ENCODE measurements around the gene MTCH1. TPM values are rescaled to one million over a fixed set of nuclear protein-coding genes. Genes with fewer than 3 reads are reported as not detected.

Gene MTCH1
- total and polyA plus RNA-seq, 10 of the 15 experiments (the other 5 are each of a cell fraction or from before 2014, with no cell fraction given), result 7.2 to 128 (median 85.2) TPM

GRCh38 chr6:36959555-36960250 lies 26.3 kb downstream of the MTCH1 start:
- no peaks in the 10 kb centered on the region for H3K79me2 ChIP-seq (ENCODE audit: control insufficient read depth, insufficient read depth, low read length)
- peaks cover 14% of the 10 kb centered on the region for H3K4me1 ChIP-seq (ENCODE audit: control insufficient read depth, insufficient read depth, low read length)
- H3K9ac ChIP-seq (ENCODE audit: control insufficient read depth, insufficient read depth, low read length), result no peak overlapping the region
- H3K4me3 ChIP-seq, result no peak overlapping the region
- no peaks in the 10 kb centered on the region for H3K9me3 ChIP-seq (replicated peaks; ENCODE audit: control insufficient read depth, insufficient read depth, low read length)
- H2AFZ ChIP-seq (ENCODE audit: control insufficient read depth, low read depth, low read length), result no peak overlapping the region
- no peak overlapping the region for H3K27ac ChIP-seq (ENCODE audit: control insufficient read depth, insufficient read depth)
- SMC1A ChIA-PET (ENCODE audit: uncharacterized antibody, unreplicated experiment), result no interaction called here
- no peaks in the 10 kb centered on the region for H3K36me3 ChIP-seq (ENCODE audit: control insufficient read depth in 2 of 2, insufficient read depth in 2 of 2, low read length in 1 of 2)
- ATAC-seq (no peak), DNase-seq (ENCODE audit: low read depth, low spot score) (no peak), FAIRE-seq (no peak)
- RAD21 ChIA-PET (ENCODE audit: unreplicated experiment), result interaction anchor here (1.3 kb wide), 1 partner anchor 58 kb away, joined by 4 read pairs; no protein-coding TSS in a partner anchor
- no peaks in the 10 kb centered on the region for H4K20me1 ChIP-seq (ENCODE audit: control insufficient read depth, insufficient read depth)
- no peak overlapping the region for H3K4me2 ChIP-seq (ENCODE audit: control insufficient read depth, insufficient read depth)
- 80% methylated on average over 17 of the region's 17 CpGs for WGBS (ENCODE audit: insufficient coverage, insufficient replicate concordance, low lambda C conversion rate, missing lambda C conversion rate)
- intact Hi-C loops (cut with micrococcal nuclease; ENCODE audit: unreplicated experiment) (no loop called here), in situ Hi-C loops (cut with MboI) (no loop called here)
- CTCF ChIA-PET, result interaction anchor here (2.2 kb wide), 1 partner anchor 58 kb away, joined by 7 read pairs; no protein-coding TSS in a partner anchor
- no peaks in the 10 kb centered on the region for H3K27me3 ChIP-seq (replicated peaks in 1 of 2; ENCODE audit: control insufficient read depth in 2 of 2, insufficient read depth in 2 of 2, low read length in 1 of 2)
- POLR2A ChIA-PET, result interaction anchor here (0.6 kb wide), 1 partner anchor 446 kb away, joined by 3 read pairs; no protein-coding TSS in a partner anchor
- no TSS peak for BruUV-seq (replicated peaks)
- no peak for TF ChIP-seq CREB1 (IDR thresholded peaks at IDR 0.05; ENCODE audit: low read depth)
- TF ChIP-seq FOXK2 (IDR thresholded peaks at IDR 0.05), result no peak
- TF ChIP-seq USF2 (IDR thresholded peaks at IDR 0.05; ENCODE audit: borderline replicate concordance, low read depth, low read length), result no peak
- no peak for TF ChIP-seq ZNF592 (IDR thresholded peaks at IDR 0.05)
- no peak for TF ChIP-seq SUPT20H (IDR thresholded peaks at IDR 0.05; ENCODE audit: borderline replicate concordance, control insufficient read depth, low read depth, low read length)
- TF ChIP-seq SIN3A (IDR thresholded peaks at IDR 0.05; ENCODE audit: low read depth, low read length), result no peak
- no peak for TF ChIP-seq YY1 (IDR thresholded peaks at IDR 0.05; ENCODE audit: low read depth, low read length)
- no peak for TF ChIP-seq CBFB (IDR thresholded peaks at IDR 0.05; ENCODE audit: low read depth)
- TF ChIP-seq IRF3 (IDR thresholded peaks at IDR 0.05), result no peak
- no peak for TF ChIP-seq RAD51 (IDR thresholded peaks at IDR 0.05)
- TF ChIP-seq ZNF217 (IDR thresholded peaks at IDR 0.05), result no peak
- TF ChIP-seq BCL11A (IDR thresholded peaks at IDR 0.05; ENCODE audit: low read depth, low read length), result no peak
- TF ChIP-seq PRDM15 (CRISPR knock-in tag; IDR thresholded peaks at IDR 0.05), result no peak
- no peak for TF ChIP-seq CBX5 (IDR thresholded peaks at IDR 0.05; ENCODE audit: low read depth)
- no peak for TF ChIP-seq RFX5 (IDR thresholded peaks at IDR 0.05; ENCODE audit: low read depth, low read length)
